AG09319 (cell line): ENCODE measurements around the gene PPHLN1.

Source experiments
- DNase-seq: peaks from one replicate; pipeline ENCODE4 v3.0.0-alpha.2; 2010; ENCODE audit warnings: low read depth; ENCODE audit errors: extremely low read depth
- CTCF ChIP-seq: IDR thresholded peaks from 2 replicates; pipeline ENCODE4 v1.5.1; 2011; ENCODE audit warnings: low read depth, mild to moderate bottlenecking, inconsistent platforms, low read length, moderate library complexity

PPHLN1 gene

GRCh38 chr12:42459336-42459847, 133.4 kb downstream of the PPHLN1 start:
- DNase-seq: no peak
- TF ChIP-seq CTCF: no peak

GRCh38 chr12:42462486-42462885, 136.5 kb downstream of the PPHLN1 start:
- no peak for DNase-seq
- TF ChIP-seq CTCF: no peak

- TF ChIP-seq CTCF: no peak
- no peak for DNase-seq
These were observed 137.7 kb downstream of the PPHLN1 start for GRCh38 chr12:42463671-42464070.

GRCh38 chr12:42468341-42468821, 142.4 kb downstream of the PPHLN1 start:
- DNase-seq: no peak

GRCh38 chr12:42468921-42469320, 143.0 kb downstream of the PPHLN1 start:
- no peak for DNase-seq

More at GRCh38 chr12:42468341-42468821, 142.4 kb downstream of the PPHLN1 start:
- no peak for TF ChIP-seq CTCF

GRCh38 chr12:42469355-42470175, 143.6 kb downstream of the PPHLN1 start:
- no peak for TF ChIP-seq CTCF
- no peak for DNase-seq

More at GRCh38 chr12:42468921-42469320, 143.0 kb downstream of the PPHLN1 start:
- TF ChIP-seq CTCF: no peak

- DNase-seq: no peak
- TF ChIP-seq CTCF: no peak
These were observed 146.4 kb downstream of the PPHLN1 start for GRCh38 chr12:42472376-42472775.
